ENCODE data around the gene DDAH1.
A peak's percentile ranks its signal among the peaks of the same experiment; 100 is the strongest.

The DDAH1 gene

DNA sequence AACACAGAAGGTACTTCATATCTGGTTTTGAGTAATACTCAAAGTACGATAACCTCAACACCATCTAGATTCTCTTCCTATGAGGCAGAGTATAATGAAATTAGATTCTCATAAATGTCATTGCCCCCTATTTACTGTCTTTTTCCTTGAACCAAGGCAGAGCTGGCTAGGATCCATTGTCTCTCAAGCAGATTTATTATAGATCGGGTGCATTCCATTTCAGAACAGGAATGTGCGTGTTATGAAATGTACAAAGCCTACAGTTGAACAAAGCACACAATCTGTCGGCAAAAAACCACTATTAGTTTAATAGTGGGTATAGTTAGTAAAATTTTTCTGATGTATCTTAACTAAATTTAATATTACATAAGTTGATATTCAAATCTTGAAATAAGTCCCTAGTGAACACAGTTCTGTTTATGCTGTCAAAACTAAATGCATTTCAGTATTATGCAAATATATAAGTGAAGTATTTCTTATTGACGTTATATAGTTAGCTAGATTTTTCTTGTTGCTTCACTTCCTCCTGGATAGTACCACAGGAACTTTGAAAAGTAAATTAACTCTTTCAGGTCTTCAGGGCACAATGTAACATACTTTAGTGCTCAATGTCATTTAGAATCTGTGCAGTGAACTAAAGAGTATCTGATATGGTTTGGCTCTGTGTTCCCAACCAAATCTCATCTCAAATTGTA is 92.1 kb downstream of the DDAH1 start:
- H3K4me1 ChIP-seq: peaks cover 0 to 70% (median 16%) of the 10 kb centered on the region in 4 donors
- no peaks in the 10 kb centered on the region for H3K27me3 ChIP-seq
- H3K36me3 ChIP-seq: no peaks in the 10 kb centered on the region
- no peaks in the 10 kb centered on the region for H3K9me3 ChIP-seq
- H3K27ac ChIP-seq: peak overlapping the region in 1 of 2 donors; percentile 2
- intact Hi-C loops (cut with DNase I; ENCODE audit: low total_unique reads): no loop called here
- no peak for DNase-seq
- H3K4me3 ChIP-seq: no peak overlapping the region
- TF ChIP-seq CTCF (IDR thresholded peaks at IDR 0.05): no peak

- intact Hi-C loops (cut with DNase I; ENCODE audit: low total_unique reads): no loop called here
- H3K27ac ChIP-seq: no peak overlapping the region
- no peak for DNase-seq
- TF ChIP-seq CTCF (IDR thresholded peaks at IDR 0.05): no peak
- no peaks in the 10 kb centered on the region for H3K36me3 ChIP-seq
- H3K9me3 ChIP-seq: no peaks in the 10 kb centered on the region
- H3K4me1 ChIP-seq: peaks cover 0 to 76% (median 16%) of the 10 kb centered on the region in 4 donors
- H3K27me3 ChIP-seq: no peaks in the 10 kb centered on the region
- no peak overlapping the region for H3K4me3 ChIP-seq
Measured at GRCh38 chr1:85371021-85371420, 93.9 kb downstream of the DDAH1 start.

GRCh38 chr1:85368073-85368770 is 96.7 kb downstream of the DDAH1 start:
- DNase-seq: no peak
- peak overlapping the region; percentile 38 to 45 for H3K27ac ChIP-seq
- intact Hi-C loops (cut with DNase I; ENCODE audit: low total_unique reads): no loop called here

DNA sequence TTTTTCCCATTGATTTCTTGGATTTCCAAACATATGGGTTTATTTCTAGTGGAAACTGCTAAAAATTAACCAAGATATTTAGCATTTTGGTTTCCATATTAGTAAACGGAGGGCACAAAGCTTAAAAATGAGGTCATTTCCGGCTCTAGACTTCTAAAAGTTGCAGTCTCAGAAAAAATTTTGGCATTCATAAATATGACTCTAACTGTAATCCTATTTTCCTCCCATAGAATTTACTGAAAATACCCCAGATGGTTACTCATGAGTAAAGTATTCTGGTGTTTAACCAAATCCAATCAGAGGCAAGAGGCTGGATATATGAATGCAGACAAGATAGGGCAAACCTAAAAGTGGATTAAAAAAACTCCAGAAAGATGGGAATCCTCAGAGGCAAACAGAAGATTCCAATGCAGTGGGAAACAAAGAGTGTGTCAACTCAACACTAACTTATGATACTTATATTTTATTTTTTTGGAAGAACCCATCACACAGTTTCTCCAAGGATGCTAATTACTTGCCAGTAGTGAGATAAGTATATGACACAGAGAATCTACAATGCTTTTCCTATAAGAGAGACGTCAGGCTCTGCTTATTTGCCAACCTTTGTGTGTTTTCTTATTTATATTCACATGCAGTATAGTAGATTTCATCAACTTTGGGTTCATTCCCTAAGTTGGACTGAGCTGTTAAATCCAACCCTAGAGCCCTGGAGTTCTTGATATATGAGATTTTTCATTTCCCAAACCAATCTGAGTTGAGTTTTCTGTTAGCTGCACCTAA is 98.4 kb downstream of the DDAH1 start:
- DNase-seq: no peak
- no peaks in the 10 kb centered on the region for H3K27me3 ChIP-seq
- H3K27ac ChIP-seq: peak overlapping the region; percentile 5 to 30
- no peaks in the 10 kb centered on the region for H3K36me3 ChIP-seq
- peaks cover 0 to 75% (median 10%) of the 10 kb centered on the region in 4 donors for H3K4me1 ChIP-seq
- intact Hi-C loops (cut with DNase I; ENCODE audit: low total_unique reads): no loop called here
- no peak for TF ChIP-seq CTCF (IDR thresholded peaks at IDR 0.05)
- H3K4me3 ChIP-seq: no peak overlapping the region
- no peaks in the 10 kb centered on the region for H3K9me3 ChIP-seq

More at GRCh38 chr1:85368073-85368770, 96.7 kb downstream of the DDAH1 start:
- TF ChIP-seq CTCF (IDR thresholded peaks at IDR 0.05): no peak
- no peaks in the 10 kb centered on the region for H3K27me3 ChIP-seq
- H3K4me3 ChIP-seq: no peak overlapping the region
- H3K4me1 ChIP-seq: peaks cover 0 to 75% (median 7%) of the 10 kb centered on the region in 4 donors
- no peaks in the 10 kb centered on the region for H3K36me3 ChIP-seq
- no peaks in the 10 kb centered on the region for H3K9me3 ChIP-seq

DNA sequence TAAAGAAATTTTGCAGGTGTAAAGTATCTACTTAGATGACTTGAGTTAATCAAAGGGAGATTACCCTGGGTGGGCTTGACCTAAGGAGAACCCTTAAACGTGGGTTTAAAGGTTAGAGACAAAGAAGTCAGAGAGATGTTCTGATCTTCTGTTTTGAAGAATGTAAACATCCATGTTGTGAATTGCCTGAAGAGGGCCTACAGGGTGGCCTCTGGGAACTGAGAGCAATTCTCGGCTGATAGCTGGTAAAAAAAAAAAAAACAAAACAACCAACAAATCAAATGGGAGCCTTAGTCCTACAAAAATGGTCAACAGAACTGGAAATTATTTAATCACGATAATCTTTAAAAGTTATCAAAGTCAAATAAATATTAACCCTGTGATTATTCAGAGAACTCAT is 99.1 kb downstream of the DDAH1 start:
- H3K27ac ChIP-seq: peak overlapping the region in 1 of 2 donors; percentile 30
- no peaks in the 10 kb centered on the region for H3K9me3 ChIP-seq
- peaks cover 0 to 81% (median 13%) of the 10 kb centered on the region in 4 donors for H3K4me1 ChIP-seq
- DNase-seq: no peak
- intact Hi-C loops (cut with DNase I; ENCODE audit: low total_unique reads): no loop called here
- H3K4me3 ChIP-seq: no peak overlapping the region
- no peaks in the 10 kb centered on the region for H3K36me3 ChIP-seq
- H3K27me3 ChIP-seq: no peaks in the 10 kb centered on the region
- no peak for TF ChIP-seq CTCF (IDR thresholded peaks at IDR 0.05)

Measured in tibial artery (tissue), 4 donors.